ENCODE measurements around the gene NPLOC4. TPM values are rescaled to one million over a fixed set of nuclear protein-coding genes. Genes with fewer than 3 reads are reported as not detected.

Gene NPLOC4
- total and polyA plus RNA-seq, 2 of the 13 experiments (the other 11 are each of a cell fraction or from before 2014, with no cell fraction given), result 57.0 to 97.0 TPM

DNA sequence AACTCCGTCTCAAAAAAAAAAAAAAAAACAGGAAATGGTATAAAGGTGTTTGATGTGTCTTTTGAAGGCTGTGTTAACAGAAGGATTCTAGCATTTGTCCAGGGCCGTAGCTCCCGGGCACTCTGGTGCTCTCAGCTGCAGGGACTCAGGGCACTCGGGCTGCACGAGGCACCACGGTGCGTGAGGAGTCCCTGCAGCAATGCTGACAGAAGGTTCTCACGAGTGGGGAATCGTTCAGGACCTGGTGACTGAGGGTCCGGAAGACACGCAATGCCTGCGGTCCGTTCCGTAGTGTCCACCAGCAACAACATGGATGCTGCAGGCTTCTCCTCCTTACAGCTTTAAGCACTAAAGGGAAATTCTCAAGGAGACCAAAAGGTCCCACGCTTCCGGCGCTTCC is 72.1 kb downstream of the NPLOC4 start:
- Histone ChIP-seq H3K4me2 (ENCODE audit: low read depth, low read length) (no peak overlapping the region), H3K36me3 (replicated peaks in 1 of 2; ENCODE audit: control insufficient read depth in 1 of 2, insufficient read depth in 2 of 2, low read length in 2 of 2) (peaks cover 47 to 81% of the 10 kb centered on the region in 2 experiments), H3K4me1 (ENCODE audit: insufficient read depth, low read length) (no peaks in the 10 kb centered on the region), H3K9ac (ENCODE audit: insufficient read depth, low read depth, low read length) (no peak overlapping the region), H3K4me3 (replicated peaks in 1 of 3; ENCODE audit: insufficient read depth in 1 of 3, low read depth in 2 of 3, low read length in 3 of 3) (no peak overlapping the region), H3K27me3 (ENCODE audit: control insufficient read depth in 1 of 2, insufficient read depth in 2 of 2, low read length in 2 of 2) (no peaks in the 10 kb centered on the region), H3K9me3 (ENCODE audit: low read length) (no peaks in the 10 kb centered on the region), H3K79me2 (ENCODE audit: insufficient read depth, low read length) (no peaks in the 10 kb centered on the region), H4K20me1 (ENCODE audit: insufficient read depth, low read length) (no peaks in the 10 kb centered on the region), H3K27ac (ENCODE audit: extremely low read length, insufficient read depth, low read length) (no peak overlapping the region), H2AFZ (ENCODE audit: low read length) (no peak overlapping the region)
- intact Hi-C loops (cut with micrococcal nuclease; ENCODE audit: unreplicated experiment), result no loop called here
- ChIA-PET CTCF (ENCODE audit: low intra/inter-chr PET ratio, low total read pairs) (no interaction called here), POLR2A (no interaction called here)
- in situ Hi-C loops (cut with HindIII; ENCODE audit: extremely low pct_ligation_motif_present, low pct_unique_long_range_greater_than_20kb), result no loop called here
- no peak for DNase-seq (ENCODE audit: low spot score)
- 97% methylated on average over 17 of the region's 17 CpGs for WGBS (ENCODE audit: low lambda C conversion rate)
- no TSS peak for BruUV-seq (replicated peaks)
- no peak for ATAC-seq
- no peak for FAIRE-seq
- no peak for TF ChIP-seq MAFG (CRISPR knock-in tag; IDR thresholded peaks at IDR 0.05)
- no peak for TF ChIP-seq IRF1 (CRISPR knock-in tag; IDR thresholded peaks at IDR 0.05; ENCODE audit: low read depth)
- TF ChIP-seq ZNF660 (CRISPR knock-in tag; IDR thresholded peaks at IDR 0.05; ENCODE audit: borderline replicate concordance, low read depth), result no peak
- TF ChIP-seq, protein P1, sequence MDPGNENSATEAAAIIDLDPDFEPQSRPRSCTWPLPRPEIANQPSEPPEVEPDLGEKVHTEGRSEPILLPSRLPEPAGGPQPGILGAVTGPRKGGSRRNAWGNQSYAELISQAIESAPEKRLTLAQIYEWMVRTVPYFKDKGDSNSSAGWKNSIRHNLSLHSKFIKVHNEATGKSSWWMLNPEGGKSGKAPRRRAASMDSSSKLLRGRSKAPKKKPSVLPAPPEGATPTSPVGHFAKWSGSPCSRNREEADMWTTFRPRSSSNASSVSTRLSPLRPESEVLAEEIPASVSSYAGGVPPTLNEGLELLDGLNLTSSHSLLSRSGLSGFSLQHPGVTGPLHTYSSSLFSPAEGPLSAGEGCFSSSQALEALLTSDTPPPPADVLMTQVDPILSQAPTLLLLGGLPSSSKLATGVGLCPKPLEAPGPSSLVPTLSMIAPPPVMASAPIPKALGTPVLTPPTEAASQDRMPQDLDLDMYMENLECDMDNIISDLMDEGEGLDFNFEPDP (CRISPR knock-in tag; conservative IDR thresholded peaks at IDR 0.05), result no peak
- no peak for TF ChIP-seq EED (CRISPR knock-in tag; IDR thresholded peaks at IDR 0.05)
- no peak for TF ChIP-seq HNRNPLL (IDR thresholded peaks at IDR 0.05; ENCODE audit: low read depth, low read length, poor library complexity, severe bottlenecking)
- TF ChIP-seq DNMT3B (CRISPR knock-in tag; conservative IDR thresholded peaks at IDR 0.05), result no peak
- no peak for TF ChIP-seq HOXA5 (CRISPR knock-in tag; IDR thresholded peaks at IDR 0.05)
- no peak for TF ChIP-seq SRY (CRISPR knock-in tag; IDR thresholded peaks at IDR 0.05)
- TF ChIP-seq, protein P2, sequence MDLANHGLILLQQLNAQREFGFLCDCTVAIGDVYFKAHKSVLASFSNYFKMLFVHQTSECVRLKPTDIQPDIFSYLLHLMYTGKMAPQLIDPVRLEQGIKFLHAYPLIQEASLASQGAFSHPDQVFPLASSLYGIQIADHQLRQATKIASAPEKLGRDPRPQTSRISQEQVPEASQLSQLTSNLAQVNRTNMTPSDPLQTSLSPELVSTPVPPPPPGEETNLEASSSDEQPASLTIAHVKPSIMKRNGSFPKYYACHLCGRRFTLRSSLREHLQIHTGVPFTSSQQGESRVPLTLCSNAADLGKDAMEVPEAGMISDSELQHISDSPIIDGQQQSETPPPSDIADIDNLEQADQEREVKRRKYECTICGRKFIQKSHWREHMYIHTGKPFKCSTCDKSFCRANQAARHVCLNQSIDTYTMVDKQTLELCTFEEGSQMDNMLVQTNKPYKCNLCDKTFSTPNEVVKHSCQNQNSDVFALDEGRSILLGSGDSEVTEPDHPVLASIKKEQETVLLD (CRISPR knock-in tag; IDR thresholded peaks at IDR 0.05; ENCODE audit: low read depth), result no peak
- TF ChIP-seq POLR2AphosphoS2 (IDR thresholded peaks at IDR 0.05; ENCODE audit: low read depth, low read length), result no peak
- TF ChIP-seq, protein P3, sequence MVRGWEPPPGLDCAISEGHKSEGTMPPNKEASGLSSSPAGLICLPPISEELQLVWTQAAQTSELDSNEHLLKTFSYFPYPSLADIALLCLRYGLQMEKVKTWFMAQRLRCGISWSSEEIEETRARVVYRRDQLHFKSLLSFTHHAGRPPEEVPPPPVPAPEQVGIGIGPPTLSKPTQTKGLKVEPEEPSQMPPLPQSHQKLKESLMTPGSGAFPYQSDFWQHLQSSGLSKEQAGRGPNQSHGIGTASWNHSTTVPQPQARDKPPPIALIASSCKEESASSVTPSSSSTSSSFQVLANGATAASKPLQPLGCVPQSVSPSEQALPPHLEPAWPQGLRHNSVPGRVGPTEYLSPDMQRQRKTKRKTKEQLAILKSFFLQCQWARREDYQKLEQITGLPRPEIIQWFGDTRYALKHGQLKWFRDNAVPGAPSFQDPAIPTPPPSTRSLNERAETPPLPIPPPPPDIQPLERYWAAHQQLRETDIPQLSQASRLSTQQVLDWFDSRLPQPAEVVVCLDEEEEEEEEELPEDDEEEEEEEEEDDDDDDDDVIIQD (CRISPR knock-in tag; IDR thresholded peaks at IDR 0.05; ENCODE audit: low read depth), result no peak

Measured in HepG2 (cell line).